ENCODE results near the gene C11orf16. TPM values are rescaled to one million over a fixed set of nuclear protein-coding genes. Genes with fewer than 3 reads are reported as not detected.

C11orf16 gene
- polyA plus RNA-seq, 1 of the 3 experiments (the other 2 are of a cell fraction), result not detected

GRCh38 chr11:8941341-8942103, 8.8 kb upstream of the C11orf16 start:
- Histone ChIP-seq H3K4me1 (ENCODE audit: control insufficient read depth in 1 of 2, insufficient read depth in 2 of 2, low read depth in 1 of 2, low read length in 1 of 2) (no peaks in the 10 kb centered on the region; a peak in 2 of 4 replicates), H3K27me3 (ENCODE audit: insufficient read depth) (no peaks in the 10 kb centered on the region), H3F3A (replicated peaks; ENCODE audit: insufficient read depth) (no peaks in the 10 kb centered on the region), H3K36me3 (replicated peaks in 1 of 2; ENCODE audit: control insufficient read depth in 1 of 2, insufficient read depth in 2 of 2, low read length in 1 of 2) (no peaks in the 10 kb centered on the region), H3K27ac (ENCODE audit: low read depth in 2 of 2, low read length in 1 of 2) (no peak overlapping the region), H3K9me3 (no peaks in the 10 kb centered on the region), H2AFZ (ENCODE audit: low read depth) (no peak overlapping the region), H3K9me2 (no peaks in the 10 kb centered on the region), H3K9ac (no peak overlapping the region), H3K79me2 (ENCODE audit: insufficient read depth) (no peaks in the 10 kb centered on the region; the same call in 1 of the 2 replicates), H3K4me2 (no peak overlapping the region), H4K20me1 (ENCODE audit: insufficient read depth) (no peaks in the 10 kb centered on the region), H3K4me3 (ENCODE audit: low read depth in 2 of 2, low read length in 1 of 2) (no peak overlapping the region)
- 84% methylated on average over 8 of the region's 8 CpGs for WGBS (ENCODE audit: low lambda C conversion rate)
- no peak for DNase-seq
- TF ChIP-seq USF2 (IDR thresholded peaks at IDR 0.05; ENCODE audit: borderline replicate concordance, low read depth, low read length), result no peak
- TF ChIP-seq EZH2phosphoT487 (IDR thresholded peaks at IDR 0.05; ENCODE audit: borderline replicate concordance, low read depth), result no peak
- no peak for TF ChIP-seq RFX5 (IDR thresholded peaks at IDR 0.05; ENCODE audit: low read length)
- no peak for TF ChIP-seq USF1 (IDR thresholded peaks at IDR 0.05; ENCODE audit: borderline replicate concordance, low read depth)
- TF ChIP-seq SMC3 (IDR thresholded peaks at IDR 0.05; ENCODE audit: low read depth, low read length), result no peak
- no peak for TF ChIP-seq FOXJ3 (CRISPR knock-in tag; IDR thresholded peaks at IDR 0.05)
- no peak for TF ChIP-seq PBX3 (IDR thresholded peaks at IDR 0.05)
- CTCF ChIA-PET, result interaction anchor here (1.0 to 2.9 kb wide), 3 partner anchors 14 to 26 kb away, joined by 3 to 12 read pairs (median 6); no protein-coding TSS in a partner anchor
- POLR2A ChIA-PET, result no interaction called here

GRCh38 chr11:8937659-8938058, 4.9 kb upstream of the C11orf16 start:
- H3K9me3 ChIP-seq, result no peaks in the 10 kb centered on the region
- DNase-seq, result no peak
- H3K9me2 ChIP-seq, result no peaks in the 10 kb centered on the region
- H3K9ac ChIP-seq, result no peak overlapping the region
- H3K79me2 ChIP-seq (ENCODE audit: insufficient read depth), result no peaks in the 10 kb centered on the region; the same call in 1 of the 2 replicates
- ChIA-PET CTCF (interaction anchor here (0.8 to 2.5 kb wide), 2 partner anchors 22 to 26 kb away, joined by 3 to 9 read pairs; no protein-coding TSS in a partner anchor), POLR2A (no interaction called here)
- no peaks in the 10 kb centered on the region for H4K20me1 ChIP-seq (ENCODE audit: insufficient read depth)
- no peak overlapping the region for H3K4me3 ChIP-seq (ENCODE audit: low read depth in 2 of 2, low read length in 1 of 2)
- no peaks in the 10 kb centered on the region for H3K36me3 ChIP-seq (replicated peaks in 1 of 2; ENCODE audit: control insufficient read depth in 1 of 2, insufficient read depth in 2 of 2, low read length in 1 of 2)
- 82% methylated on average over 14 of the region's 14 CpGs for WGBS (ENCODE audit: low lambda C conversion rate)
- H3K27me3 ChIP-seq (ENCODE audit: insufficient read depth), result no peaks in the 10 kb centered on the region
- H3F3A ChIP-seq (replicated peaks; ENCODE audit: insufficient read depth), result peaks cover 5% of the 10 kb centered on the region
- peaks cover 0 to 4% of the 10 kb centered on the region in 2 experiments; a peak in 2 of 4 replicates for H3K4me1 ChIP-seq (ENCODE audit: control insufficient read depth in 1 of 2, insufficient read depth in 2 of 2, low read depth in 1 of 2, low read length in 1 of 2)
- no peak overlapping the region for H3K27ac ChIP-seq (ENCODE audit: low read depth in 2 of 2, low read length in 1 of 2)
- H3K4me2 ChIP-seq, result no peak overlapping the region
- H2AFZ ChIP-seq (ENCODE audit: low read depth), result no peak overlapping the region
- TF ChIP-seq RXRA (IDR thresholded peaks at IDR 0.05; ENCODE audit: borderline replicate concordance, low read depth), result no peak
- TF ChIP-seq SIN3A (IDR thresholded peaks at IDR 0.05; ENCODE audit: borderline replicate concordance, low read depth, low read length), result no peak
- TF ChIP-seq USF1 (IDR thresholded peaks at IDR 0.05; ENCODE audit: borderline replicate concordance, low read depth), result no peak
- TF ChIP-seq POLR2AphosphoS5 (IDR thresholded peaks at IDR 0.05; ENCODE audit: low read depth, low read length), result no peak
- no peak for TF ChIP-seq YY1 (IDR thresholded peaks at IDR 0.05; ENCODE audit: low read depth)
- TF ChIP-seq REST (IDR thresholded peaks at IDR 0.05; ENCODE audit: low read depth, low read length), result no peak
- no peak for TF ChIP-seq MXI1 (IDR thresholded peaks at IDR 0.05; ENCODE audit: low read depth, low read length)
- TF ChIP-seq RFX5 (IDR thresholded peaks at IDR 0.05; ENCODE audit: low read length), result no peak
- no peak for TF ChIP-seq MAX (IDR thresholded peaks at IDR 0.05; ENCODE audit: low read depth)
- no peak for TF ChIP-seq MEF2A (IDR thresholded peaks at IDR 0.05; ENCODE audit: borderline replicate concordance, low read depth)
- no peak for TF ChIP-seq ELF1 (IDR thresholded peaks at IDR 0.05)
- TF ChIP-seq NRF1 (IDR thresholded peaks at IDR 0.05; ENCODE audit: low read depth, low read length), result no peak
- TF ChIP-seq PBX3 (IDR thresholded peaks at IDR 0.05), result no peak
